ENCODE measurements around the gene FNDC3A. TPM values are rescaled to one million over a fixed set of nuclear protein-coding genes. Genes with fewer than 3 reads are reported as not detected.

Gene FNDC3A
- polyA plus RNA-seq, 4 donors: 68.6 to 90.3 (median 76.5) TPM

GRCh38 chr13:49213539-49213938 is 237.8 kb downstream of the FNDC3A start:
- no peak for DNase-seq (ENCODE audit: low read depth in 4 of 4, low spot score in 2 of 4)

GRCh38 chr13:49213997-49214916 is 238.5 kb downstream of the FNDC3A start:
- DNase-seq (ENCODE audit: low read depth in 4 of 4, low spot score in 2 of 4): no peak

DNA sequence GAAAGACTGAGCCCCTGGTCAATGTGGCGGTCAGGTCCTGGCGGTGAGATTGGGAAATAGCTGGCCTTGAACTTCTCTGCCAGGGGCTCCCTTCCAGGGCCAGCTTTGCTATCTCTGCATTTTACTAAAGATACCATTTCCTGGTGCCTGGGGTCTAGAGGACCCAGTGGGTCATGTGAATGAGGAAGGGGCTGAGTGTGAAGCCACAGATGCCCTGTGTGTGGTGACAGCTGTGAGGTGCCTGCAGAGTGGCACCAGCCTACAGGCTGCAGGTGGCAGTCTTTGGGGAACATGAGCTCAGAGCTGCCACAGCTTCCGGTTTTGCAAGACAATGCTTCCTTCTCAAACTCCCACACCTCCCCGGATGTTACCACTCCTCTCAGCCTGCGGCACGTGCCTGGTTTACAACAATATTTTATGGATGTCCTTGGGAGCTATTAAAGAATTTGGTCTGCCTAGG is 239.2 kb downstream of the FNDC3A start:
- no peak for DNase-seq (ENCODE audit: low read depth in 4 of 4, low spot score in 2 of 4)

- DNase-seq (ENCODE audit: low read depth in 4 of 4, low spot score in 2 of 4): no peak
Observed at GRCh38 chr13:49216334-49216733, 240.6 kb downstream of the FNDC3A start.

DNA sequence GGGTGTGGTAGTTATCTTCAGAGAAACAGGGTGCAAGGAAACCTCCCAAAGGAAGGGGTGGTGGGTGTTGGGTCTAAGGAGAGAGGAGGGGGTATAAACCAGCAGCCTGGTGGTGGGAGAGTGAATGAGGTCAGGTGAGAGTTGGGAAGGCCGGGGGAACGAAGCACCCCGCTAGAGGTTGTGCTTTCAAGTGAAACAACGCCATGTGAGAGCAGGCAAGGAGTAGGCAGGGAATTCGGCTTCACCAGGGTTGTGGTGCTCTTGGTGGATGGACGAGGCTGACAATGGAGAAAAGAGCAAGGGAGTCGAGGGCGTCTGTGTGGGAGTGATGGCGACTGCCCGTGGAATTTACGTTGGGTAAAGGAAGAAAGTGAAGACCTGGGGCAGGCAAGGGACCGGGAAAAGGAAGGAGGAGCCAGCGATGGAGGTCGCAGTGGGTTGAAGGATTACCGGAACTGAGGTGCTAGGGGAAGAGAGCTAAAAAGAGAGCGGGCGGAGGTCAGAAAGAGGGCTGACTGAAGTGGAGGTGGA is 242.3 kb downstream of the FNDC3A start:
- DNase-seq (ENCODE audit: low read depth in 4 of 4, low spot score in 2 of 4): no peak

- DNase-seq (ENCODE audit: low read depth in 4 of 4, low spot score in 2 of 4): no peak
Observed at GRCh38 chr13:49218493-49219051, 242.9 kb downstream of the FNDC3A start.

DNA sequence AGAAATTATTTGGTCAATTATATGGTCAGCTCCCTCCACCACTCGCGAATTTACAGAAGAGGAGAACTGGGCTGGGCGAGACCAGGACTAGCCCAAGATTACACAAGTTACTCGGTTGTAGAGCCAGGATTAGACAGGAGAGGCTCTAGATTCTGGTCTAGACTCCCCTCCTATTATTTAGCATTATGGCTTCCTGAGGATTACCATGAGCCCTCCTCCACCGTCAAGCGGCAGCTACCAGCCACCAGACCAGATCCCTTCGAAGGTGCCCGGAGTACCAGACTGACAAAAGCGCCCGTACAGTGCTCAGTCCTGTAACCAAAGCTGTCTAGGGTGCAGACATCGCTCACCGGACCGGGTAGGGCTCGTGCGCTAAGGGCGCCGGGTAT is 243.9 kb downstream of the FNDC3A start:
- DNase-seq (ENCODE audit: low read depth in 4 of 4, low spot score in 2 of 4): no peak

DNA sequence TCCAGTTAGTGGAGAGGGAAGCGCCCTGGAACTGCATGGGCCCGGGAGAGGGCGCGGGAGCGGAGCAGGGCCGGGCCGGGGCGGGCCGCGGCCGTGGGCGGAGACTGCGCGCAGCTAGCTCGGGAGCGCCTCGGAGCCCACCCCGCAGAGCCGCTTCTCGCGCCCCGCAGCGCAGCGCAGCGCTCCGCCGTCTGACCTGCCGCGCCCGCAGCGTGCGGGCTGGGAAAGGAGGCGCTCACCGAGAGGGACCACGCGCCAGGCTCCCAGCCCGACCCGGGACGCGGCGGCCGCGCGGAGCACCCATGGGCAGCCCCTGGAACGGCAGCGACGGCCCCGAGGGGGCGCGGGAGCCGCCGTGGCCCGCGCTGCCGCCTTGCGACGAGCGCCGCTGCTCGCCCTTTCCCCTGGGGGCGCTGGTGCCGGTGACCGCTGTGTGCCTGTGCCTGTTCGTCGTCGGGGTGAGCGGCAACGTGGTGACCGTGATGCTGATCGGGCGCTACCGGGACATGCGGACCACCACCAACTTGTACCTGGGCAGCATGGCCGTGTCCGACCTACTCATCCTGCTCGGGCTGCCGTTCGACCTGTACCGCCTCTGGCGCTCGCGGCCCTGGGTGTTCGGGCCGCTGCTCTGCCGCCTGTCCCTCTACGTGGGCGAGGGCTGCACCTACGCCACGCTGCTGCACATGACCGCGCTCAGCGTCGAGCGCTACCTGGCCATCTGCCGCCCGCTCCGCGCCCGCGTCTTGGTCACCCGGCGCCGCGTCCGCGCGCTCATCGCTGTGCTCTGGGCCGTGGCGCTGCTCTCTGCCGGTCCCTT is 244.5 kb downstream of the FNDC3A start, which contains the start of gene MLNR:
MLNR (plus strand) TSS at position 303 of the 820 bp plus-strand sequence; CDS start at position 303, 0 bp downstream.
- DNase-seq (ENCODE audit: low read depth in 4 of 4, low spot score in 2 of 4): no peak

GRCh38 chr13:49220856-49221589 is 245.3 kb downstream of the FNDC3A start:
- DNase-seq (ENCODE audit: low read depth in 4 of 4, low spot score in 2 of 4): no peak

GRCh38 chr13:49221590-49221965 is 245.9 kb downstream of the FNDC3A start:
- DNase-seq (ENCODE audit: low read depth in 4 of 4, low spot score in 2 of 4): no peak

DNA sequence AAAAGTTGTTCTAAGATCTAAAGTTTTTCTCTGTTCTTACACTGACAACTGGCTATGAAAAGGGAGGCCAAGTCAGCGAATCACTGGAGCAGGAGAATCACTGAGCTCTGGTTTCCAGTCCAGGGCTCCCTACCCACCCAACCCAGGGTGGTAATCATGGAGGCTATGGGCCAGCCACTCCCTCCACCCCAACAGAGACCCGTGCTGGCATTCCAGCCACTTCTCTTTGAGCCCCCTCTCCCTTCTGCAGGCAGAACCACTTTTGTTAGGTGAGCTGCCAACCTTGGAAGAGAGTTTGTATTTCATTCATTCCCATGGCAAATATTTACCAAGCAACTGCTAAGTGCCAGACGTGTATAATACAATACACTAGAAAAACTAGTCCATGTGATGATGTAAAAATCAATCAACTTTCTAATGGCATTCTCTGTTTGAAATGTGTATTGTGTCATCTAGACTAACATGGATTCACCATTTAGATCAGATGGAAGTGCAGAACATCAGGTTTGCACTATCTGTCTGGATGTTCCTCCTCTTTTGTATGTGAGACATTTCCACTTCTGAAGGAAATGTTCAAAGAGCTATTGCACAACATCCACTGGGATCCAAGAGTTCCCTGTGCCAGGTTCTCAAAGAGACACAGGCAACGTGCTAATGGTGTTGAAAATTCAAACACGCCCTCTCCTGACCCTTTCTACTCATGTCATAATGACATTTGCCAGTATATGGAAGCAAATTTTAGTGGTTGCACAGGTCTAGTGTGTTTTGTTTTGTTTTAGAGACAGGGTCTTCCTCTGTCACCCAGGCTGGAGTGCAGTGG is 249.7 kb downstream of the FNDC3A start:
- no peak for DNase-seq (ENCODE audit: low read depth in 4 of 4, low spot score in 2 of 4)

DNA sequence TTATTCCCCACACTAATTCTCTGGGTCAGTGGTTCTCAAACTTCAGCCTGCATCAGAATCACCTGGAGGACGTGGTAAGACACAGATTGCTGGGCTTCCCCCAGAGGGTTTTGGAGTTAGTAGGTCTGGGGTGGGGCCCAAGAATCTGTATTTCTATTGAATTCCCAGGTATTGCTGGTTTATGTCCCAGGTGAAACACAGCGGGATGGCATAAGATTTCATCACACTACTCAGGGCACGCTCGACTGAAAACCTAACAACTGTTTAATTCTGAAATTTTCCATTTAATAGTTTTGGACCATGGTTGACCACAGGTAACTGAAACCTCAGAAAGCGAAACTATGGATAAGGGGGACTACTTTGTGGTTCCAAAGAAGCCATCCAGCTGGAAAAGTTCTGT is 250.9 kb downstream of the FNDC3A start:
- no peak for DNase-seq (ENCODE audit: low read depth in 4 of 4, low spot score in 2 of 4)

DNA sequence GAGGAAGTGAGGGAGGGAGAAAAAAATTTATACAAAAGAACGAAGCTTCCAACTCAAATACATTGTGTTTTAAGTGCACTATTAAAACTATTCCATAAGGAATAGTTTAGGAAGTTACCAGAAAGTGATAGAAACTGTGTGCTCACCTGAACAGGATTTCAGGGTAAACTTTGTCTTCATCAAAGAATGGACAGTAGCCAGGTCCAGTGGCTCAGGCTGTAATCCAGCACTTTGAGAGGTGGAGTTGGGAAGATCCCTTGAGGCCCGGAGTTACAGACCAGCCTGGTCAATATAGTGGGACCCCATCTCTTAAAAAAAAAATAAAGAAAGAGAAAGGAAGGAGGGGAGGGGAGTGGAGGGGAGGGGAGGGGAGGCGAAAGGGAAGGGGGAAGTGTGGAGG is 259.0 kb downstream of the FNDC3A start:
- DNase-seq (ENCODE audit: low read depth in 4 of 4, low spot score in 2 of 4): no peak

GRCh38 chr13:49235856-49236431 is 260.2 kb downstream of the FNDC3A start:
- no peak for DNase-seq (ENCODE audit: low read depth in 4 of 4, low spot score in 2 of 4)

GRCh38 chr13:49238621-49239020 is 262.9 kb downstream of the FNDC3A start:
- DNase-seq (ENCODE audit: low read depth in 4 of 4, low spot score in 2 of 4): no peak

DNA sequence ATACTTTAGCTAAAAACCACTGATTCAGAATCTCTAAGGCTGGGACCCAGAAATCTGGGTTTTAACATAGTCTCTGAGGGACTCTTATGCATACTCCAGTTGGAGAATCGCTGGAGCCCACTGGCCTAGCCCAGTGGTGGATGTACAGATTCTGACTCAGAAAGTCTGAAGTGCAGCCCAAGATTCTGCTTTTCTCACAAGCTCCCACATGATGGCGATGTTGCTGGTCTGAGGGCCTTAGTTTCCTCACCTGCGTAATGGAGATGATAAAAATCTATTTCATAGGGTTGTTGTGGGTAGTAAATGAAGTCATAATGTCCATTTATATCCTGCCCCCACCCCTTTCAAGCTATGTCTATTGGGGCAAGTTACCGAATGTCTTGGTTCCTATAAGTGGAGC is 264.3 kb downstream of the FNDC3A start:
- DNase-seq (ENCODE audit: low read depth in 4 of 4, low spot score in 2 of 4): no peak

GRCh38 chr13:49241296-49241695 is 265.6 kb downstream of the FNDC3A start:
- no peak for DNase-seq (ENCODE audit: low read depth in 4 of 4, low spot score in 2 of 4)

DNA sequence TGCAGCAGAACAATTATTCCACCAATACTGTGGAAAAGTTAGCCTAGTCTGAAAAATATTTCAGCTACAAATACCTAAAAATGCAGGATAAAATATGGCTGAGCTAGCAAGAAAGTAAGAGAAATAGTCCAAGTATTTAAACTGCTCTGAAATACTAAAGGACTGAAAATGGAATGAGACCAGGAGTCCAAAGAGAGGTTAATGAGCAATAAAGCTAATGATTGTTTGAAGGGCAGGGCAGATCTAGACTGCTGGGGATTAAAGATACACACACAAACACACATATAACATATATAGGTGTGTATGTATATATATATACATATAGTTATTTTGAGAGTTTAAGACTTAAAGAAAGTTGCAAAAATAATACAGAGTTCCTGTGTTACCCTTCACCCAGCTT is 269.4 kb downstream of the FNDC3A start:
- DNase-seq (ENCODE audit: low read depth in 4 of 4, low spot score in 2 of 4): no peak

All from left renal cortex interstitium (tissue), 4 donors.